PC-3 (cell line): ENCODE data around the gene ABCF3. TPM values are rescaled to one million over a fixed set of nuclear protein-coding genes. Genes with fewer than 3 reads are reported as not detected.

Experiments
- ATAC-seq: fragments of 200-7000 bp; cut with Tn5 transposase; 2 replicates; pipeline ENCODE4 v1.9.1; 2020; ENCODE audit warnings: mild to moderate bottlenecking, moderate library complexity
- BruUV-seq: library from RNA; stranded (reverse); fragments of 400-500 nt; replicated peaks from 2 replicates; lab custom pipeline; 2021; lab: Mats Ljungman, UMichigan
- CTCF ChIA-PET: fragments of 300-600 bp; sonication (Branson Sonifier 250); formaldehyde crosslinking; loops from one replicate; lab custom pipeline; 2022; ENCODE audit warnings: antibody characterized with exemption; lab: Charles Lee
- POLR2A ChIA-PET: fragments of 300-600 bp; sonication (Branson Sonifier 250); formaldehyde crosslinking; loops from one replicate; lab custom pipeline; 2022; ENCODE audit warnings: antibody characterized with exemption; ENCODE audit not compliant: unreplicated experiment; lab: Charles Lee
- DNase-seq: peaks from one replicate; pipeline ENCODE4 v3.0.0-alpha.2; 2015
- H2AFZ ChIP-seq: fragments of 300-600 bp; sonication (generic); 2 replicates; pipeline ENCODE4 v1.6.0; 2016; ENCODE audit warnings: antibody characterized with exemption, low read length
- H3F3A ChIP-seq: fragments of 300-600 bp; sonication (generic); one replicate; pipeline ENCODE4 v1.6.0; 2017; ENCODE audit warnings: antibody characterized with exemption, low read length, control low read depth, mild to moderate bottlenecking; ENCODE audit not compliant: unreplicated experiment
- H3K27ac ChIP-seq: fragments of 300-600 bp; sonication (generic); 2 replicates; pipeline ENCODE4 v1.5.1; 2016; ENCODE audit warnings: mild to moderate bottlenecking, low read length
- H3K27me3 ChIP-seq: fragments of 300-600 bp; sonication (generic); 2 replicates; pipeline ENCODE4 v1.6.1; 2016; ENCODE audit warnings: low read length, mixed read lengths
- H3K36me3 ChIP-seq: fragments of 300-600 bp; sonication (generic); 2 replicates; pipeline ENCODE4 v1.6.1; 2016; ENCODE audit warnings: low read depth, mixed run types, low read length, mixed read lengths
- H3K4me1 ChIP-seq: fragments of 300-600 bp; sonication (generic); 2 replicates; pipeline ENCODE4 v1.5.1; 2016; ENCODE audit warnings: low read length; ENCODE audit not compliant: insufficient read depth
- H3K4me2 ChIP-seq: fragments of 300-600 bp; sonication (generic); 2 replicates; pipeline ENCODE4 v1.6.0; 2016; ENCODE audit warnings: low read length
- H3K4me3 ChIP-seq: fragments of 300-600 bp; sonication (generic); 2 replicates; pipeline ENCODE4 v1.5.1; 2016; ENCODE audit warnings: mild to moderate bottlenecking, low read length, mixed read lengths
- H3K79me2 ChIP-seq: fragments of 300-600 bp; sonication (generic); 2 replicates; pipeline ENCODE4 v1.6.1; 2017; ENCODE audit warnings: low read length, mixed read lengths
- H3K9ac ChIP-seq: fragments of 300-600 bp; sonication (generic); 2 replicates; pipeline ENCODE4 v1.6.0; 2016; ENCODE audit warnings: mild to moderate bottlenecking, low read length
- H3K9me2 ChIP-seq: fragments of 300-600 bp; sonication (generic); replicated peaks from 2 replicates; pipeline ENCODE4 v1.6.1; 2016; ENCODE audit warnings: mixed run types, low read length, mixed read lengths
- H3K9me3 ChIP-seq: fragments of 300-600 bp; sonication (generic); 2 replicates; pipeline ENCODE4 v1.6.1; 2016; ENCODE audit warnings: low read length, mixed read lengths
- H4K20me1 ChIP-seq: fragments of 300-600 bp; sonication (generic); 2 replicates; pipeline ENCODE4 v1.6.1; 2016; ENCODE audit warnings: low read length, mixed read lengths
- CTCF ChIP-seq: fragments of 300-600 bp; sonication (generic); conservative IDR thresholded peaks from 2 replicates; pipeline ENCODE4 v1.5.1; 2017; ENCODE audit warnings: antibody characterized with exemption, low read depth, mild to moderate bottlenecking, low read length
- EZH2 ChIP-seq: fragments of 300-600 bp; sonication (generic); IDR thresholded peaks from one replicate; pipeline ENCODE4 v1.6.1; 2017; ENCODE audit warnings: antibody characterized with exemption, mild to moderate bottlenecking, low read length; ENCODE audit not compliant: unreplicated experiment
- EZH2phosphoT487 ChIP-seq: fragments of 300-600 bp; sonication (generic); IDR thresholded peaks from 2 replicates; pipeline ENCODE4 v1.6.1; 2018; ENCODE audit warnings: mild to moderate bottlenecking, antibody characterized with exemption, low read length, borderline replicate concordance
- intact Hi-C: fragments of 100-400 bp; cut with micrococcal nuclease; formaldehyde crosslinking; loops from 2 replicates; pipeline ENCODE4 v1.9.0; 2023
- total RNA-seq: library from RNA; depleted of rRNA; stranded (reverse); fragments of >200 nt; gene quantifications from 2 replicates; pipeline ENCODE4 v1.2.3, GENCODE V29; 2014

Gene ABCF3
- total RNA-seq, 1 experiment from 2014 or later, result 85.5 TPM

- H2AFZ ChIP-seq, result no peak overlapping the region
- POLR2A ChIA-PET, result no interaction called here
- H3K27ac ChIP-seq, result no peak overlapping the region
- CTCF ChIA-PET, result interaction anchor here (0.8 to 1.1 kb wide), 3 partner anchors 20 to 51 kb away, joined by 3 to 14 read pairs (median 3); partner anchors contain the start of gene EEF1AKMT4
- H3K4me1 ChIP-seq, result peaks cover 9% of the 10 kb centered on the region; the same call in 1 of the 2 replicates
- H3K36me3 ChIP-seq, result no peaks in the 10 kb centered on the region
- TF ChIP-seq CTCF (peak; percentile 84), EZH2 (no peak)
- H3K9me3 ChIP-seq, result no peaks in the 10 kb centered on the region
- no peaks in the 10 kb centered on the region for H4K20me1 ChIP-seq
- intact Hi-C loops, result loop anchor here (1.0 kb wide), 1 partner anchor 57 kb away; no protein-coding TSS in a partner anchor
- DNase-seq (peak; percentile 54), ATAC-seq (0 out of 2 replicates have a peak, but pooled peaks have one; percentile 8)
- H3K4me2 ChIP-seq, result no peak overlapping the region
- no peaks in the 10 kb centered on the region for H3F3A ChIP-seq
- H3K4me3 ChIP-seq, result no peak overlapping the region
- no peaks in the 10 kb centered on the region for H3K79me2 ChIP-seq
- no TSS peak for BruUV-seq
- no peak overlapping the region for H3K9ac ChIP-seq
- H3K27me3 ChIP-seq, result peaks cover 10% of the 10 kb centered on the region
- H3K9me2 ChIP-seq, result no peaks in the 10 kb centered on the region
These were observed 41.5 kb downstream of the ABCF3 start for GRCh38 chr3:184227481-184227935.

DNA sequence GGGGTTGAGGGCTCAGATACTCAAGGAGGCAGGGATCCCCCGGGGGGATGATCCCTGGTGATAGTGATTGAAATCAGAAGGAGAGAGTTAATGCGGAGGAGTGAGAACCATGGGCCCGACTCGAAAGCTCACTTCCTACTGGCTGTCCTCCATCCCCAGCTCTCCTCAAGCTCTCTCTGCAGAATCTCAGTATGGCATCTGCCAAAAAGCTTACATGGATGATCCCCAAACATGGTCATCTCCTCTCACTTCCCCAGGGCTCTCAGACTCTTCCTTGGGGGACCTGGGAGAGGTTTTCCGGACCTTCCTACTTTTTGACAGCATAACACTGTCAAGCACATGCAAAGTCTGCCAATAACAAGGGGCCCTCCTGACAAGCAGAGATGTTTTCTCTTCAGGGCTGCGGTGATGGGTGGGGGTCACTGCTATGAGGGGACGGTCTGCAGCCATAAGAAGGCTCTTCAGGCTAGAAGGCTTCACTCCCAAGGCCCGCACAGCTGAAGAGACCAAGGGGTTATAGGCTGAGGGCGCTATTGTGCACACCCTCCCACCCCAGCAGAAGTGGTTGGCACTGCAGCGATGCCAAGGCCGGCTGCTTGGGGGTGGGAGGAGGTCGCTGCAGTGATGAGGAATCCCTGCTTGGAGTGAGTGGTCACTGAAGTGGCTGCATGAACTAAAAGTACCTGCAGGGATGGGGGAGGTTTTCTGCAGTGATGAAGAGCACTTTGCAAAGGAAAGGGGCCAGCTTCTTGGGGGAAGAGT is 42.6 kb downstream of the ABCF3 start:
- H3K79me2 ChIP-seq, result no peaks in the 10 kb centered on the region
- no TSS peak for BruUV-seq
- ATAC-seq (0 out of 2 replicates have a peak, but pooled peaks have one; percentile 4), DNase-seq (no peak)
- no peak overlapping the region for H2AFZ ChIP-seq
- no peaks in the 10 kb centered on the region for H4K20me1 ChIP-seq
- ChIA-PET POLR2A (no interaction called here), CTCF (interaction anchor here (0.6 to 1.1 kb wide), 3 partner anchors 21 to 345 kb away, joined by 3 to 14 read pairs (median 4); no protein-coding TSS in a partner anchor)
- no peak overlapping the region for H3K9ac ChIP-seq
- no peaks in the 10 kb centered on the region for H3K9me2 ChIP-seq
- H3K4me2 ChIP-seq, result peak overlapping the region; percentile 99; the same call in 1 of the 2 replicates
- intact Hi-C loops, result no loop called here
- H3K36me3 ChIP-seq, result no peaks in the 10 kb centered on the region
- H3K27ac ChIP-seq, result no peak overlapping the region
- H3F3A ChIP-seq, result no peaks in the 10 kb centered on the region
- peak overlapping the region; percentile 75; the same call in 1 of the 2 replicates for H3K4me3 ChIP-seq
- TF ChIP-seq EZH2phosphoT487 (no peak), EZH2 (no peak), CTCF (no peak)
- H3K4me1 ChIP-seq, result peaks cover 9% of the 10 kb centered on the region; the same call in 1 of the 2 replicates
- H3K9me3 ChIP-seq, result no peaks in the 10 kb centered on the region
- H3K27me3 ChIP-seq, result peaks cover 10% of the 10 kb centered on the region
